Stomach (tissue), 9 donors: ENCODE measurements around the gene UNC45B. TPM values are rescaled to one million over a fixed set of nuclear protein-coding genes. Genes with fewer than 3 reads are reported as not detected.

Experiments used
- DNase-seq, 2 donors: peaks; one replicate each; pipeline versions ENCODE4 v3.0.0 to v3.0.0-alpha.2; 2013 to 2019
- H3K27ac ChIP-seq, 5 donors: fragments of 200-600 bp in 4 of 5; sonication (generic) in 4 of 5; one replicate each; pipeline ENCODE4 v1.5.1; 2013 to 2019; ENCODE audit warnings: mild to moderate bottlenecking in 1 of 5, moderate library complexity in 1 of 5
- H3K27me3 ChIP-seq, 3 donors: fragments of 200-600 bp; sonication (generic); one replicate each; pipeline ENCODE4 v1.5.1; 2017 to 2019; ENCODE audit warnings: mixed run types in 1 of 3
- H3K36me3 ChIP-seq, 4 donors: fragments of 200-600 bp; sonication (generic); 1 replicate in 3 of 4; 2 replicates in 1 of 4; pipeline ENCODE4 v1.5.1; 2016 to 2019
- H3K4me1 ChIP-seq, 4 donors: fragments of 200-600 bp; sonication (generic); one replicate each; pipeline ENCODE4 v1.5.1; 2016 to 2019
- H3K4me3 ChIP-seq, 4 donors: fragments of 200-600 bp; sonication (generic) in 3 of 4; one replicate each; pipeline ENCODE4 v1.5.1; 2016 to 2019; ENCODE audit warnings: mild to moderate bottlenecking in 1 of 4
- H3K9me3 ChIP-seq, 4 donors: fragments of 200-600 bp; sonication (generic); one replicate each; pipeline ENCODE4 v1.5.1; 2016 to 2019
- EP300 ChIP-seq: sonication (generic); formaldehyde crosslinking; IDR thresholded peaks from one replicate; pipeline ENCODE4 v1.6.1; 2017; ENCODE audit warnings: antibody characterized with exemption
- POLR2A ChIP-seq, 4 donors: fragments of 450-650 bp; IDR thresholded peaks; one replicate each; pipeline ENCODE4 v1.6.1; 2016; ENCODE audit warnings: antibody characterized with exemption in 4 of 4, control low read depth in 2 of 4, mild to moderate bottlenecking in 1 of 4, moderate library complexity in 1 of 4
- POLR2AphosphoS5 ChIP-seq, 3 donors: sonication (generic); formaldehyde crosslinking; IDR thresholded peaks; one replicate each; pipeline ENCODE4 v1.6.1; 2016; ENCODE audit warnings: antibody characterized with exemption in 3 of 3
- WGBS, 5 donors: extraction: QIAGEN DNeasy Blood & Tissue Kit in 3 of 5; methylation state at CpG; one replicate each; pipeline versions ENCODE4 v1.1.5 to v1.1.7; 2013 to 2018; 5-methylcytosine and 5-hydroxymethylcytosine counted together
- intact Hi-C: fragments of 100-400 bp; cut with DNase I; formaldehyde crosslinking; loops from one replicate; pipeline ENCODE4 v1.15.1; 2023; ENCODE audit warnings: low total_unique reads
- polyA plus RNA-seq, 3 donors: library from polyadenylated mRNA; stranded (reverse); fragments of 200-250 nt; gene quantifications; one replicate each; pipeline ENCODE4 v1.2.3, GENCODE V29; 2013
- total RNA-seq, 5 donors: library from RNA; depleted of rRNA; stranded (reverse); fragments of >200 nt; gene quantifications; one replicate each; pipeline versions ENCODE4 v1.1.0 to v1.2.3, GENCODE V29; 2014 to 2016
- TF ChIP-seq, protein P1 (sequence below), 7 experiments: fragments of 450-650 bp in 4 of 7; fragments of 200-600 bp in 3 of 7; sonication (generic) in 3 of 7; IDR thresholded peaks; one replicate each; pipeline ENCODE4 v1.5.1; 2016 to 2019; ENCODE audit warnings: antibody characterized with exemption in 7 of 7, control low read depth in 2 of 7, mild to moderate bottlenecking in 1 of 7
- donor health status: healthy with polysubstance abuse.
- donor health status: Bipolar disorder and iron deficiency.
- donor health status: healthy.

UNC45B gene
- total and polyA plus RNA-seq, 8 donors: 0.05 to 1.8 (median 0.30) TPM; not detected in 2

GRCh38 chr17:35185849-35186248 is 38.2 kb downstream of the UNC45B start:
- no peak for DNase-seq
- TF ChIP-seq, protein P1, sequence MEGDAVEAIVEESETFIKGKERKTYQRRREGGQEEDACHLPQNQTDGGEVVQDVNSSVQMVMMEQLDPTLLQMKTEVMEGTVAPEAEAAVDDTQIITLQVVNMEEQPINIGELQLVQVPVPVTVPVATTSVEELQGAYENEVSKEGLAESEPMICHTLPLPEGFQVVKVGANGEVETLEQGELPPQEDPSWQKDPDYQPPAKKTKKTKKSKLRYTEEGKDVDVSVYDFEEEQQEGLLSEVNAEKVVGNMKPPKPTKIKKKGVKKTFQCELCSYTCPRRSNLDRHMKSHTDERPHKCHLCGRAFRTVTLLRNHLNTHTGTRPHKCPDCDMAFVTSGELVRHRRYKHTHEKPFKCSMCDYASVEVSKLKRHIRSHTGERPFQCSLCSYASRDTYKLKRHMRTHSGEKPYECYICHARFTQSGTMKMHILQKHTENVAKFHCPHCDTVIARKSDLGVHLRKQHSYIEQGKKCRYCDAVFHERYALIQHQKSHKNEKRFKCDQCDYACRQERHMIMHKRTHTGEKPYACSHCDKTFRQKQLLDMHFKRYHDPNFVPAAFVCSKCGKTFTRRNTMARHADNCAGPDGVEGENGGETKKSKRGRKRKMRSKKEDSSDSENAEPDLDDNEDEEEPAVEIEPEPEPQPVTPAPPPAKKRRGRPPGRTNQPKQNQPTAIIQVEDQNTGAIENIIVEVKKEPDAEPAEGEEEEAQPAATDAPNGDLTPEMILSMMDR (IDR thresholded peaks at IDR 0.05): no peak
- TF ChIP-seq EP300 (no peak), POLR2AphosphoS5 (IDR thresholded peaks at IDR 0.05) (no peak), POLR2A (IDR thresholded peaks at IDR 0.05) (no peak)
- WGBS, 5 donors: 40 to 70% (median 60%) methylated on average over 1 of the region's 1 CpG

DNA sequence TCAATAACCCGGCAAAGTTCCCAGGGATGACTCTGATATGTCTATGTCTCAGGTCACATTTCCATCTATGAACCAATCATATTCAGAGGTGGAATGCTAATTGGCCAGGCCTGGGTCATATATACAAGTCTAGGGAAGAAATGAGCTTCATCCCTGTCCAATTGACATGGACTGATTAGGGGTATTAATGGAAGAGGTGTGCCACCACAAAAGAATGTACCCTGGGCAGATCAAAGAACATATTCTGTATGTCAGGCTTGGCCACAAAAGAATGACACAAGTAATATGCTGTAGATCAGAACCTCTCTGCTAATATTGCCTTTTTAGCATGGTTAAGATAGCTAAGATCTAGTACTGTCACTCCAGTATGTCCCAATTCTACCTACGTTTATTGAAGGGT is 39.9 kb downstream of the UNC45B start:
- H3K4me1 ChIP-seq: no peaks in the 10 kb centered on the region
- intact Hi-C loops: no loop called here
- no peak overlapping the region for H3K27ac ChIP-seq
- WGBS, 5 donors: 81 to 88% (median 86%) methylated on average over 2 of the region's 2 CpGs
- no peak overlapping the region for H3K4me3 ChIP-seq
- no peaks in the 10 kb centered on the region for H3K9me3 ChIP-seq
- TF ChIP-seq POLR2A (IDR thresholded peaks at IDR 0.05) (no peak), EP300 (no peak), POLR2AphosphoS5 (IDR thresholded peaks at IDR 0.05) (no peak)
- TF ChIP-seq, protein P1 (IDR thresholded peaks at IDR 0.05): no peak
- peaks cover 0 to 11% (median 0%) of the 10 kb centered on the region in 3 donors for H3K27me3 ChIP-seq
- no peak for DNase-seq
- no peaks in the 10 kb centered on the region for H3K36me3 ChIP-seq

More at GRCh38 chr17:35185849-35186248, 38.2 kb downstream of the UNC45B start:
- Histone ChIP-seq H3K36me3 (no peaks in the 10 kb centered on the region), H3K4me1 (no peaks in the 10 kb centered on the region), H3K27ac (no peak overlapping the region), H3K27me3 (peaks cover 0 to 11% (median 0%) of the 10 kb centered on the region in 3 donors), H3K4me3 (no peak overlapping the region), H3K9me3 (no peaks in the 10 kb centered on the region)
- intact Hi-C loops: no loop called here

DNA sequence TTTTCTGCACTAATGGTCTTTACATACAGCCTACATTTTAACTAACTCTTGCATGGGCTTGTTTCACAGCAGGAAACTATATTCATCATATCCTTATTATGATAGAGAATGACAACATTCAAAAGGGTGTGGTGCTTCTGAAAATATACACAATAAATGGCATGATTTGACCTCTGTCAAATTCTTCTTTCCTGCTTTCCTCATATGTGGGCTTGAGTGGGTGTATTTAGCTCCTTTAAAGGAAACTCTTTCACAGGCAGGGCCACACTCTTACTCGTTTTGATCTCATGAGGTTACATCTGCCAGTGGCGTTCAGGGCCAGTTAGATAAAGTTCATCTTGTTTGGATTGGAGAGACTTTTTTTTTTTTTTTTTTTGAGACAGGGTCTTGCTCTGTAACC is 40.5 kb downstream of the UNC45B start:
- H3K27me3 ChIP-seq: peaks cover 0 to 6% (median 0%) of the 10 kb centered on the region in 3 donors
- DNase-seq: peak in 1 of 2 donors; percentile 26
- no peaks in the 10 kb centered on the region for H3K36me3 ChIP-seq
- H3K4me1 ChIP-seq: no peaks in the 10 kb centered on the region
- H3K9me3 ChIP-seq: no peaks in the 10 kb centered on the region
- intact Hi-C loops: no loop called here
- no peak overlapping the region for H3K27ac ChIP-seq
- WGBS, 5 donors: 34 to 58% (median 37%) methylated on average over 2 of the region's 2 CpGs
- H3K4me3 ChIP-seq: no peak overlapping the region
- TF ChIP-seq, protein P1 (IDR thresholded peaks at IDR 0.05): no peak
- TF ChIP-seq EP300 (no peak), POLR2A (IDR thresholded peaks at IDR 0.05) (no peak), POLR2AphosphoS5 (IDR thresholded peaks at IDR 0.05) (no peak)

GRCh38 chr17:35189291-35189690 is 41.7 kb downstream of the UNC45B start:
- intact Hi-C loops: no loop called here

More at GRCh38 chr17:35189291-35189690, 41.7 kb downstream of the UNC45B start:
- H3K27ac ChIP-seq: no peak overlapping the region
- no peak overlapping the region for H3K4me3 ChIP-seq
- H3K9me3 ChIP-seq: no peaks in the 10 kb centered on the region
- TF ChIP-seq EP300 (no peak), POLR2AphosphoS5 (IDR thresholded peaks at IDR 0.05) (no peak), POLR2A (IDR thresholded peaks at IDR 0.05) (no peak)
- TF ChIP-seq, protein P1 (IDR thresholded peaks at IDR 0.05): no peak
- H3K4me1 ChIP-seq: no peaks in the 10 kb centered on the region
- WGBS, 5 donors: 56 to 84% (median 72%) methylated on average over 3 of the region's 3 CpGs
- no peaks in the 10 kb centered on the region for H3K36me3 ChIP-seq
- DNase-seq: no peak
- no peaks in the 10 kb centered on the region for H3K27me3 ChIP-seq
